HG03469 (cell line): ENCODE data around the gene BCAP29.

Experiments used
- ATAC-seq: cut with Tn5 transposase; IDR thresholded peaks from one replicate; pipeline ENCODE4 v1.9.1; 2021; ENCODE audit warnings: mild to moderate bottlenecking, moderate library complexity, moderate number of reproducible peaks; ENCODE audit not compliant: unreplicated experiment

The BCAP29 gene

GRCh38 chr7:107661865-107662379, 81.9 kb downstream of the BCAP29 start:
- ATAC-seq, result no peak

- no peak for ATAC-seq
Observed at GRCh38 chr7:107663196-107663595, 83.2 kb downstream of the BCAP29 start.

- ATAC-seq, result no peak
Observed at GRCh38 chr7:107666790-107667189, 86.7 kb downstream of the BCAP29 start.

- ATAC-seq, result no peak
Observed at GRCh38 chr7:107667341-107667740, 87.3 kb downstream of the BCAP29 start.

GRCh38 chr7:107668296-107668695, 88.2 kb downstream of the BCAP29 start:
- no peak for ATAC-seq
